ENCODE data around the gene D2HGDH.

Gene D2HGDH

GRCh38 chr2:241734467-241735208 is at the start of gene D2HGDH:
D2HGDH (plus strand) TSS chr2:241734630; CDS start chr2:241735225, 595 bp downstream.
- no peak for TF ChIP-seq CTCF (IDR thresholded peaks at IDR 0.05)

GRCh38 chr2:241686324-241686649 is 48.1 kb upstream of the D2HGDH start:
- TF ChIP-seq CTCF (IDR thresholded peaks at IDR 0.05), result no peak

GRCh38 chr2:241686650-241687425 is 47.6 kb upstream of the D2HGDH start, which contains the start of gene DTYMK:
DTYMK (minus strand) TSS chr2:241686815; CDS start chr2:241686783, 32 bp downstream.
- no peak for TF ChIP-seq CTCF (IDR thresholded peaks at IDR 0.05)

- no peak for TF ChIP-seq CTCF (IDR thresholded peaks at IDR 0.05)
Observed at GRCh38 chr2:241689306-241689705, 45.1 kb upstream of the D2HGDH start.

- TF ChIP-seq CTCF (IDR thresholded peaks at IDR 0.05), result no peak
Observed at GRCh38 chr2:241690202-241690717, 44.2 kb upstream of the D2HGDH start.

GRCh38 chr2:241692448-241692847 is 42.0 kb upstream of the D2HGDH start:
- no peak for TF ChIP-seq CTCF (IDR thresholded peaks at IDR 0.05)

- TF ChIP-seq CTCF (IDR thresholded peaks at IDR 0.05), result no peak
Observed at GRCh38 chr2:241695651-241696050, 38.8 kb upstream of the D2HGDH start.
